Right renal cortex interstitium (tissue), 3 donors: ENCODE data around the gene GPR176. TPM values are rescaled to one million over a fixed set of nuclear protein-coding genes. Genes with fewer than 3 reads are reported as not detected.

Experiments
- DNase-seq, 3 donors: peaks; one replicate each; pipeline ENCODE4 v3.0.0-alpha.2; 2013; ENCODE audit warnings: low read depth in 3 of 3, low spot score in 2 of 3
- polyA plus RNA-seq, 3 donors: library from polyadenylated mRNA; unstranded; fragments of 120-200 nt; gene quantifications; one replicate each; pipeline ENCODE4 v1.2.1, GENCODE V29; 2013; ENCODE audit not compliant: insufficient read length in 3 of 3

The GPR176 gene
- polyA plus RNA-seq, 3 donors = 14.9 to 17.5 (median 15.2) TPM

GRCh38 chr15:39936681-39937080, 16.6 kb upstream of the GPR176 start:
- no peak for DNase-seq

- no peak for DNase-seq
Observed at GRCh38 chr15:39936187-39936586, 16.1 kb upstream of the GPR176 start.

DNA sequence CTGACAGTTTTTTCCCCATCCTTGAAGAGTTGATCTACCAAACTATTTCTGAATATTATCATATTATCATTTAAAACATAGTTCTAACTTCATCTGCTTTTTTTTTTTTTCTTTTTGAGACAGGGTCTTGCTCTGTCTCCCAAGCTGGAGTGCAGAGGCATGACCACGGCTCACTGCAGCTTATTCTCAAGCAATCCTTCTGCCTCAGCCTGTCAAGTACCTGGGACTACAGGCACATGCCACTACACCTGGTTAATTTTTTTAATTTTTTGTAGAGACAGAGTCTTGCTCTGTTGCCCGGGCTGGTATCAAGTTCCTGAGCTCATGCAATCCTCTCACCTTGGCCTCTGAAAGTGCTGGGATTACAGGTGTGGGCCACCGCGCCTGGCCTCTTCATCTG, 15.2 kb upstream of the GPR176 start:
- no peak for DNase-seq

- peak in 1 of 3 donors; percentile 39 for DNase-seq
Observed at GRCh38 chr15:39934397-39935071, 14.5 kb upstream of the GPR176 start.

DNA sequence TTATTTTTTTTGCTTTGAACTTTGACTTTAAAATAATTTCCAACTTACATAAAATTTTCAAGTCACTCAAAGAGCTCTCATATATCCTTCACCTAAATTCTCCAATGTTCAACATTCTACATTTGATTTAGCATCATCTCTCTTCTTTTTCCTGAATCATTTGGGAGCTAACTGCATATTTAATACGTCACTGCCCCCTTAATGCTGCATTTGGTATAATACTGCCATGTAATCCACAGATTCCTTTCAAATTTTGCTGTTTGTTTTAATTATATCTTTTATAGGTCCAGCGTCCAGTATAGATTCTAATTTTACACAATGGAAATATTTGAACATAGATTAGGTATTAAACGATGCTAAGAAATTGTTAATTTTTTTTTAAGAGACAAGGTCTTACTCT, 11.5 kb upstream of the GPR176 start:
- DNase-seq = no peak

GRCh38 chr15:39926526-39926925, 6.5 kb upstream of the GPR176 start:
- no peak for DNase-seq

- DNase-seq = no peak
Observed at GRCh38 chr15:39925112-39925842, 5.2 kb upstream of the GPR176 start.

- DNase-seq = no peak
Observed at GRCh38 chr15:39924437-39924836, 4.4 kb upstream of the GPR176 start.

- no peak for DNase-seq
Observed at GRCh38 chr15:39922462-39923092, 2.5 kb upstream of the GPR176 start.

DNA sequence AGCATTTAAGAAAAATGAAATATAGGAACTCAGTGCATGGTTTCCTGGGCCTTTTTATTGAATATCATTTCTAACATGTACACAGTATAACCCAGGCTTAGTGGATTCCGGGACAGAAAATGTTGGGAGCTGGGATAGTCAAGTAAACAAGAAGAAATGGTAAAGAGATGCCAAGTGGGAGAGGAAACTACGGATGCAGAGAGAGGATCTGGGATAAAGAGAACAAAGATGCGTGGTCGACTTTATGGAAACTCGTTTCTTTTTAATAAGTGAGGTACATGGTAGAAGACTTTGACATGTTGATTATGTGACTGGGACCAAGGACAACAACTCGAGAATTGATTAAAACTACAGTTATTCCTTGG, 1.2 kb upstream of the GPR176 start:
- DNase-seq = no peak

DNA sequence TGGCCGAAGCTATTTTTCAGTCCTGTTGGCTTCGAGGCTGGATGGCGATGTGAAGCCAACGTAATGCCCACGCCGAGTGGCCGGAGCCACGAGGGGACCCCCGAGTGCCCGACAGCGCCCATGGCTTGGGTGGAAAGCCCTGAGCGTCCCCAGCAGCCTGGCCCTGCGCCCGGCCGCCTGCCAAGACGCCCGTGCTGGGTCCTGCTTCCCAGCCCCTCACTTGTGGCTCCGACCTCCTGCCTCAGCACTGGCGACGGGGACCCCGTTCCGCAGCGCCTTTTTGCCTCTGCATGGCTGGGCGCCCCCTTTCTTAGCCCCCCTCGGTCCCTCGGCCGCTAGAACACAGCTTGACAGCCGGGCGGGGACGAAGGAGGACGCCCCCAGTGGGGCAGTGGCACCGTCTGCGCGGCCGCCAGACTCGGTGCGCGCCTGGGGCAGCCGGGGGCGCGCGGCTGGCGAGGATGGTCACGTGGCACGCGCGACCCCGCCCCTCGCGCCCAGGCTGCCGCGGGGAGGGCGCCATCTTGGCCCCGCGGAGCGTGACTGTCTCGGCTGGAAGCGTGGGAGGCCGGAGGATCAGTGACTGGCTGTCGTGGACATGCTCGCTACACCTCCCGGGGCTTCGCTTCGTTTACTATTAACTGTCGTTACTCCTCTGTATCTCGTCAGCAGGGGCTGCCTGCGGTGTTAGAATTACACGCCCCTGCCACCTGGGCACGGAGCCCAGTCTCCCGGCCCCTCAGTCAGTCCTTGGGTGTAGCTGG, 626 bp upstream of the GPR176 start:
- DNase-seq = peak in 2 of 3 donors; percentile 70 to 78

DNA sequence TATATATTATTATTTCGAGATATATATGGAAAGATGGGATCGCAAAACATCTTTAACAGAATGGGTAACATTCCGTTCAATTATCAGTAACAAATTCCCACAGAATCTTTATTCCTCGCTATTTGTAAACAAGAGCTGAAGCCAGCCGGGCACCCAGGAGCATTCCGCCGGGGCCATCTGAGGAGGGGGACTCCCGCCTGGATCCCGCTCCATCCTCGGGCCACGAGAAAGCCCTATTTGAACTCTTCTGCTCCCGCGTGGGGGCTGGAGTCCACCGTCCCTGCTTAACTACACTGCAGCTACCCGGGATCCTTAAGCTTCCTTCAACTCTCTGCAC, 687 bp downstream of the GPR176 start:
- no peak for DNase-seq

GRCh38 chr15:39918688-39919385, 1.2 kb downstream of the GPR176 start:
- no peak for DNase-seq

GRCh38 chr15:39914977-39915376, 5.1 kb downstream of the GPR176 start:
- DNase-seq = no peak

DNA sequence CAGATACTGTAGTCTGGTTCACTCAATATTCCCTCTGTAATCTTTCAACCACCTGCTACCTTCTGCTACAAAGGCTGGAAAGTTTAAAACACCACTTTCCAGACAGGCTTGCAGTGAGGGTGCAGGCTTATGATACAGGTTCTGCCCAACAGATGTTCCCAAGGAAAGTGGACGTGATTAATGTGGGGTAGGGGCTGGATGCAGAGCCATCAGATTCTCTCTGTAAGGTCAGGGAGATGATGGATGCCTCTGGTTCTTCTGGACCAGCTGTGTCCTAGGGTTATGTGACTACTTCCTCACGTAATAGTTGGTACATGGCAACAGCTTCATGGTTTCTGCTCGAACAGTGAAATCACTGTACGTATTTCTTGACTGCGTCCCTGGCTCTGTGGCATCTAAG, 11.1 kb downstream of the GPR176 start:
- DNase-seq = no peak

DNA sequence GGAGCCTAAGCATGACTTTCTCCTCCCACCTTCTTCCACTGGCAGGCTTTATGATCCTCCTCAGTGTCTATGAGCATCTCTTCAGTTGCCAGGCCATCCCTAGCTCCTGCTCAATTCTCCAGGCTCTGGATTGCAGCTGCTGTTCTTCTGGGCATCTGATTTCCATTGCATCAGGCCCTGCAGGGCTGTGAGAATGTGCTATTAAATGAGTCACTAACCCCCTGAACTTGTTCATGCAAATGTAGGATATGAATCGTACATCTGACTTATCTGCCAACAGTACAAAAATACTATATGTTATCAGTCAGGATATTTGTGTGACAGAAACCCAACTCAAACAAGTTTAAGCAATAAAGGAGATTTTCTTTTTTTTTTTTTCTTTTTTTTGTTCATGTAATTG, 11.9 kb downstream of the GPR176 start:
- DNase-seq = no peak

- DNase-seq = no peak
Observed at GRCh38 chr15:39907216-39907615, 12.8 kb downstream of the GPR176 start.

GRCh38 chr15:39904115-39904514, 16.0 kb downstream of the GPR176 start:
- no peak for DNase-seq

DNA sequence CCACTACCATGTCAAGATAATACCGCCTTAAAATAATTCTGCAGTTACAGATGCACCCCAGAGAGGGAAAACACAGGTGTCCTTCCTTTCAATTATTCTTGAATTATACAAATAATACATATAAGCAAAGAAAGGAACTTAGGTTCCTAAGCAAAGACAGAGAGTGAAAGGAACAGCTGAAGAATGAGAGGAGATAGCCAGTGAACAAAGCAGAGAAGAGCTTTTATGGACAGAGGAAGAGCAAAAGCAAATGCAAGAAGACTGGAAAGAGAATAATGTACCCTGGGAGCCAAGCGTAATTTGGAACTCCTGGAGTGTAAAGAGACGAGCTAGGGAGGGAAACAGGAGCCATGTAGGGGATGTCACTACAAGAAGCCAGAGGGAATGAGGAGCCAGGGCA, 21.7 kb downstream of the GPR176 start:
- DNase-seq = no peak

GRCh38 chr15:39896846-39897245, 23.2 kb downstream of the GPR176 start:
- DNase-seq = no peak

GRCh38 chr15:39896101-39896500, 24.0 kb downstream of the GPR176 start:
- DNase-seq = no peak
